GM19239 (cell line): ENCODE data around the gene MYLK2.

Experiments used
- DNase-seq: peaks from one replicate; pipeline ENCODE4 v3.0.0; 2011; ENCODE audit warnings: low spot score; ENCODE audit not compliant: insufficient read length
- FAIRE-seq: peaks from 2 replicates; lab custom pipeline; 2011; peaks lifted over from hg19 to GRCh38; lab: Jason Lieb, UNC

Gene MYLK2

DNA sequence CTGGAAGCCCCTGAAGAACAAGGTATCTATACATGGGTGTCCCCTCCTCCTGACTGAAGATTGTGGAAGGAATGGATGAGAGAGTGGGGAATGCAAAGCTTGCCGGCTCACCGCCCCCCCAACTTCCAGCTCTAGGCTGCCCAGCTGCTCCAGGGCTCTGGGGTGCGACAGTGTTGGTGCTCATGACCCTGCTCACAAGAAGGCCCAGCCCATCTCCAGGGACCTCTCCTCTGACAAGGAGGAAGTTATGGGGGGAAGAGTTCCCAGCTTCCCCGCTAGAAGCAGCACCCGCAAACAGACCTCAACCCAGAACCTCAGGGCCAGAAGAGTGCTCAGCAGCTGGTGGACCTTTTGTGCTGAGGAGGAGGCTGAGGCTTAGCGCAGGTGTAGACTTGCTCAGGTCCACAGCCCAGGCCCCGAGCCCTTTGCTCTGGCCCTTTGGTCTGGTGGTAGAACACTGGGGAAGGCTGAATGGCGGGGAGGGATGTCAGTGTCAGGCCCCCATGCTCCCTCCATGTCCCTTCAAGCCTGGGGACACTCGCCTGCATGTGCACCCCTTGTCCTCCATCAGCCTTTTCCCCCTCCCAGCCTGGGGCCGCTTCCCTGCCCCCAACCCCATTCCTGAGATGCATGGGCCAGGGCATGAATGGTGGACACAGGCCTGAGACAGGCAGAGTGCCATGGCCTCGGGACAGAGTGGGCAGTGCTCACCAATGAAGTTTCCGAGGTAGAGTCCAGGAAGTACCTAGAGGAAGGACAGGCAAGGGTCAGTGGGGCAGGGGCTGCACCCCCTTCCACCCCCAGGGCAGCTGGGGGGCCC lies 49.9 kb downstream of the MYLK2 start:
- no peak for DNase-seq

DNA sequence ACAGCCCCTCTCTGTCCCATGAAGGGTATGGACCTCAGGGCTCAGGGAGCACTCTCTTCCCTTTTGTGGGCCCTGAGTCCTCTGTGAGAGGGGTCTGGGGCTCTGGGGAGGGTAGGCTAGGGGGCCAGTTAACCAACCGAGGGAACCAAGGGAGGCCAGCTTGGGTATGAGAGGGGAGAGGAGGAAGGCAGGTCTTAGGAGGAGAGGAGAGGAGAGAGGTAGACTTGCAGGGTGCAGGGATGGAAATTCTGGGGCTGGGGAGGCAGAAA lies 50.5 kb downstream of the MYLK2 start:
- FAIRE-seq (no peak), DNase-seq (no peak)

More for the DNA sequence above, 49.9 kb downstream of the MYLK2 start:
- no peak for FAIRE-seq

DNA sequence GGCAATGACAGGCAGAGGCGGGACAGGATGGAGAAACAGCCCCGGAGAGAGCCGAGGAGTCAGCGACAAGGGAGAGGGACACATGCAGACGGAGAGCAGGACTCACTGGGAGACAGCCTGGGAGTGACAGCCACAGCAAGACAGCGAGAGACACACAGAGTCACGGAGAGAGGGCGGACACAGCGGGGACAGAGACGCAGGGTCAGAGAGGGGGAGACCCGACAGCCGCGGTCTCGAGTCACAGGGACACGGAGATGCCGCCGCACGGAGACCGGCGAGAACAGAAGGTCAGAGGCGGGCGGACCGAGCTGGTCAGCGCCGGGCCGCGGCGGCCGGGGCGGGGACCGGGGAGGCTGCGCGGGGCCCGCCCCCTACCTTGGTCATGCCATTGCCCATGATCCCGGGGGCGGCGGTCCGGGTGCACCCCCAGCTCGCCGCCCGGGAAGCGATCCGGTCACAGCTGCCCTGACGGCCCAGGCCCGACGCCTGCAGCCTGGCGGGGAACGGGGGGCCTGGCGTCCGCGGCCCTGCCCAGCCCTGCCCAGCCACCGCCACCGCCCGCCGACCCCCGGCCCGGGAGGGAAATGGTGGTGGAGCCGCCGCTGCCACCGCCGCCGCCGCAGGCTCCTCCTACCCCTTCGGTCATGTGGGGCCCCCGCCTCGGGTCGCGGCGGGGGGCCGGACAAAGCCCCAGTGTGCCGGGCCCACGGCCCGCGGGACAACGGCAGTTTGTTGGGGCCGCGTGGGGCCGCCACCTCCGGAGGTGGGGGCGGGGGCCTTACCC lies 51.0 kb downstream of the MYLK2 start, which contains the start of the genes DUSP15 and TTLL9:
Gene DUSP15, minus strand, starts transcription at position 586 of the 784 bp plus-strand sequence. Its CDS starts 190 bp downstream, at position 396.
Gene TTLL9, plus strand, starts transcription at position 693 of the 784 bp plus-strand sequence. CDS start 493 bp downstream, outside the sequence.
- no peak for DNase-seq
- FAIRE-seq = no peak

DNA sequence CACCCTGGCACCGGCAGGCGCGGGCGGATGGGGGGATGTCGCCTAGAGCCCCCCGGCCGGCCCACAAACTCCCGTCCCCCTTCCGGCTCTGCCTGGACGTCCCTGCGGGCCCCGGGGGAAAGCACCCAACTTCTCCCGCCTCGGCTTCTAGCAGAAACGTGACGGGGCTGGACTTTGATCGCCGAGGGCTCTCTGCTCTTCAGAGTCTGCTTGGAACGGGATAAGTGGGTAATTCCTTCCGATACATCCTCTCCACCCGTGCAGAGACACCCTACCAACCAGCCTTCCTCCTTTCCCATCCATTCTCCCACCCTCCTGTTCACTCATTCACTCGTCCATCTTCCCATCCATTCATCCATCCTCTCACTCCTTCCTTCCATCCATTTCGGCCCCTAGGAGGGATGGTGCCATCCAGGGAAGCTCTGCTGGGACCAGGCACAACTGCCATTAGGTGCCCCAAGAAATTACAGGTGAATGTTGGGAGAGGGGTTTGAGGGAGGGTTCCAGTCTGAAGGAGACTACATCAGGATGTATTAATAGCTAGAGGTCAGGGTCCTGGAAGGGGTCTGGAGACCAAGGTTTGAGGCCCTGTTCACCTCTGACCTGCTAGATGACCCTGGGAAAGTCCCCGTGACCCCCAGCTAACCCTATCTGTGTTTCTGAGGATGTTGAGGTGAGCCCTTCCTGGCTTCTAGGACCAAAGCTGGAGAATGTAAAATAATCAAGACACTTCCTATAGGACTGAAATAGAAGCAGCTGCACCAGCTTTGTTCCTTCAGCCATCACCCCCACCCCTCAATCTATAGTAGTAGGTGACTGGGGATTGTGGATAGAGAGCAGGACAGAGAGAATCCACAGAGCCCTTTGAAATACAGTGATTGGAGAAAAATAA lies 51.8 kb downstream of the MYLK2 start:
- DNase-seq = no peak
- no peak for FAIRE-seq

DNA sequence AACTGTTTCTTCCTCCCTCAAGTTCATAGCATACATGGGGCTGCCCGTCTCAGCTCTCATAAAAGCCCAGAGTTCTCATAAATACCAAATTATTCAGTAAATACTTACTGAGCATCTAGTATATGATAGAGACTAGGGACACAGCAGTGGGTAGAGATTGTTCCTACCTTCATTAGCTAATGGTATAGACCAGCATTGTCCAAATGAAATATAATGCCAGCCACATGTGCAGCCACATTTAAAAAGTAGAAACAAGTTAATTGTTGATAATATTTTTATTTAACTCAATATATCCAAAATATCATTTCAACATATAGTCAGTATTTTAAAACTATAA lies 52.4 kb downstream of the MYLK2 start:
- DNase-seq (no peak), FAIRE-seq (no peak)

DNA sequence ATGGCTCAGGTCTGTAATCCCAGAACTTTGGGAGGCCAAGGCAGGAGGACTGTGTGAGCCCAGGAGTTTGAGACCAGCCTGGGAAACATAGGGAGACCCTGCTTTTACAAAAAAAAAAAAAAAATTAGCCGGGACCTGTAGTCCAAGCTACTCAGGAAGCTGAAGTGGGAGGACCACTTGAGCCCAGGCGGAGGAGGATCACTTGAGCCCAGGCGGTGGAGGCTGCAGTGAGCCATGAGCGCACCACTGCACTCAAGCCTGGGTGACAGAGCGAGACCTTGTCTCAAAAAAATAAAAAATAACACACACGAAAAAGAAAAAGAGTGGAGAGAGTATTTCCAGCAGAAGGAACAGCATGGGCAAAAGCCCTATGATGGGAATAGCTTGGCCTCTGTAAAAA lies 53.2 kb downstream of the MYLK2 start:
- no peak for FAIRE-seq
- no peak for DNase-seq

DNA sequence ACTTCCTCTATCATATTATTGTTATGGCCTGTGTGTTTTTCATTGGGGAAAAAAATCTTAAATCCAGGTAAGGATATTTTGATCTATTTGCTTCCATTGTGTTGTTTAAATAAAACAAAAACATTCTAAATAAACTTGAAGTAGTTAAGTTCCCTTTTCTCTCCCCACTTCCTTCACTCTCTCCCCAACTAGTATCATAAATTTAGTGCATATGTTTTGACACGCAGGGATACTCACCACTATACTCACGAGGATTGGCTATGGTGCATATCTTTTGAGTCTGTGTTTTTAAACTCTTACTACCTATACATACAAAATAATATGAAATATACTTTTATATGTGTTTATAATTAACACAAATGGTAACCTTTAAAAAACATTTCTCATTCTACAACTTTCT lies 56.5 kb downstream of the MYLK2 start:
- no peak for DNase-seq
- no peak for FAIRE-seq

DNA sequence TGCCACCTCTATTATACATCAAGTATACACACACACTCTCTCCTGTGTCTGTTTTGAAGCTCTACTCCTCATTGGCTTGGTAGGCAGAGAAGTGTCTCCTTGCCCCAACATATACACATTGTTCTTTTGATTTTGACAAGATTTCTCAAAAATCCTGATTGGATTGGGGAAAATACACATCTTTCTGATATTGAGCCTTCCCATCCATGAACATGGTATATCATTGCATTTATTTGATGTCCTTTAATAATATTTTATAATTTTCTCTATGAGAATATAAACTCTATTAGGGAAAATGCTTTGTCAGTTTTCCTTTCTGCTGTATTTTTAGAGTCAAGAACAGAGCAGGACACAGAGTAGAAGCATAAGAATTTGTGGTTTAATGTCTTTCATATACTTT lies 58.5 kb downstream of the MYLK2 start:
- no peak for FAIRE-seq

DNA sequence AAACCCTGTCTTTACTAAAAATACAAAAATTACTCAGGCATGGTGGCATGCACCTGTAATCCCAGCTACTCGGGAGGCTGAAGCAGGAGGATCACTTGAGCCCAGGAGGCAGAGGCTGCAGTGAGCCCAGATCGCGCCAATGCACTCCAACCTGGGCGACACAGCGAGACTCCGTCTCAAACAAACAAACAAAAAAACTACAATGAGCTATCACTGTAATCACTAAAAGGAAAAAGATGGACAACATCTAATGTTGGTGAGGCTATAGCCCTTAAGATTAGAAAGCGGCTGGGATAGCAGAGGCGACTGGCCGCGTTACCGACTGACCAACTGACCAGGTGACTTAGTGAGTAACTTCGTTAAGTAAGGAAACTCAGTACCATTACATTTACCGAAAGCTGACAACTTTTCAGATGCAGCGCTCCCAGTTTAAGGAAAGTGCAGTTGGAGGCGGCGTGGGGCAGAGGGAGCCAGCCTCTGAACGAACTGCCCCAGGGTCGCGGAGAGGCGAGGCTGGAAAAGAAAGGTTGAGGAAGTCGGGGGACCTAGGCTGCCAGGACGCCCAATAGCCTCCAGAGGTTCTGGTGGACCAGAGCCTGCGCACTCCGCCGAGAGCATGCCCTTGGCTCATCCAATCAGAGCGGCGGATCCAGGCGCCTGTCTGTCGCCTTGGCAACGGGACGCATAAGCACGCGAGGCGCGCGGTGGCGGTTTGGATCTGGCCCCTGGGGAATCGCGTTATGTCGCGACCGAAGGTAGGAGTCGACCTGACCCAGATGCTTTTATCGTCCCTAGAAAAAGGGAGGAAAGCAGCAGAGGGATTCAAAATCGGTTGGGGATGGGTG lies 60.2 kb downstream of the MYLK2 start:
- FAIRE-seq = peak; percentile 79
- peak; percentile 78 for DNase-seq

More for the DNA sequence above, 58.5 kb downstream of the MYLK2 start:
- DNase-seq = no peak

DNA sequence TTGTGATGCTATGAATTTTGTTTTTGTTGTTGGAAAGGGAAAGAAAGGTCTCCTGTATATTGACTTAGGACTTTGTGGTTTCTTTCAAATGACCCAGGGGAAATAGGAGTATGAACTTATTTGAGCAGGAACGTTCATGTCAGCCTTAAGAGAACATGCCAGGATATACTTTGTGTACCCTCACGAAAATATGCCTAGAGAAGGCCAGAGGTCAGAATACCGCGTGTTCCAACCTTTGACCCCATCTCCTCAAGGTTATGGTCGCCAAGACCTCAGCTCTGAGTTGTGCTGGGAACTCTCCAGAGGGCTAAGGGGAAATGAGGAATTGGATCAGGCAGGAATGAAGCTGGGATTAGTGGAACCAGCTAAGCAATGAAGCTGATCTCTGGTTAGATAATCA lies 62.8 kb downstream of the MYLK2 start:
- DNase-seq (no peak), FAIRE-seq (no peak)

DNA sequence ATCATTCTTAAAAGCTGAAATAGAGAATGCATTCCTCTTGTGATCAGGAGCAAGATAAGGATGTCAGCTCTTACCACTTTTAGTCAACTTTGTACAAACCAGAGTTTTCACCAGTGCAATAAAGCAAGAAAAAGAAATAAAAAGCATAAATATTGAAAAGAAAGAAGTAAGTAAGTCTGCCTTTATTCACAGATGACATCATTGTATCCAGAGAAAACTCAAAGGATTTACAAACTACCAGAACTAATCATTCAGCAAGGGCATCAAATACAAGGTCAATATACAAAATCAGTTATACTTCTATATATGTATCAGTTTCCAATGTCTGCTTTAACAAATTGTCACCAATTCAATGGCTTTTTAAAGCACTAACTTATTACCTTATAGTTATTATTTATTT lies 64.7 kb downstream of the MYLK2 start:
- DNase-seq (no peak), FAIRE-seq (no peak)
